ENCODE data around the gene MAP3K14. TPM values are rescaled to one million over a fixed set of nuclear protein-coding genes. Genes with fewer than 3 reads are reported as not detected.
"Not testable (repeated sequence)": the region's sequence is repeated elsewhere in the genome, so short reads cannot be mapped to it uniquely, and the experiment has no call there.

Gene MAP3K14
- total RNA-seq, 1 experiment from 2014 or later, result 58.3 TPM

GRCh38 chr17:45256114-45256966 is 60.5 kb downstream of the MAP3K14 start:
- H3K27me3 ChIP-seq (ENCODE audit: insufficient read depth, low read depth), result no peaks in the 10 kb centered on the region
- no peaks in the 10 kb centered on the region for H3K36me3 ChIP-seq (ENCODE audit: low read depth)
- no peaks in the 10 kb centered on the region for H4K20me1 ChIP-seq (ENCODE audit: insufficient read depth)
- intact Hi-C loops (cut with micrococcal nuclease; ENCODE audit: unreplicated experiment), result no loop called here
- H3K9me2 ChIP-seq (ENCODE audit: insufficient read depth), result no peaks in the 10 kb centered on the region
- no peaks in the 10 kb centered on the region for H3K9me3 ChIP-seq (ENCODE audit: insufficient read depth, low read depth)
- TF ChIP-seq EZH2 (IDR thresholded peaks at IDR 0.05; ENCODE audit: low read depth) (no peak), CTCF (conservative IDR thresholded peaks at IDR 0.05) (no peak; the same call in 1 of the 2 replicates)
- no peaks in the 10 kb centered on the region for H3K79me2 ChIP-seq (ENCODE audit: low read depth)
- ChIA-PET CTCF (interaction anchor here (1.1 kb wide), 1 partner anchor 104 kb away, joined by 5 read pairs; no protein-coding TSS in a partner anchor), POLR2A (ENCODE audit: unreplicated experiment) (interaction anchor here (0.5 to 0.6 kb wide), 2 partner anchors 61 to 107 kb away, joined by 3 to 4 read pairs; partner anchors contain the start of gene MAP3K14)
- H3K4me1 ChIP-seq (replicated peaks; ENCODE audit: insufficient read depth), result no peaks in the 10 kb centered on the region
- peak in 1 of 2 experiments; percentile 19 for DNase-seq
- no peak overlapping the region for H3K4me2 ChIP-seq
- no peak overlapping the region for H3K27ac ChIP-seq
- no peak overlapping the region for H2AFZ ChIP-seq
- no TSS peak for BruUV-seq (replicated peaks)
- H3F3A ChIP-seq (ENCODE audit: insufficient read depth, low read depth), result peaks cover 16% of the 10 kb centered on the region
- H3K4me3 ChIP-seq, result no peak overlapping the region

- TF ChIP-seq CTCF (conservative IDR thresholded peaks at IDR 0.05) (no peak), EZH2 (IDR thresholded peaks at IDR 0.05; ENCODE audit: low read depth) (no peak)
- Histone ChIP-seq H3K4me1 (replicated peaks; ENCODE audit: insufficient read depth) (no peaks in the 10 kb centered on the region), H3K9me2 (ENCODE audit: insufficient read depth) (no peaks in the 10 kb centered on the region), H2AFZ (no peak overlapping the region), H4K20me1 (ENCODE audit: insufficient read depth) (no peaks in the 10 kb centered on the region), H3K27ac (no peak overlapping the region), H3K27me3 (ENCODE audit: insufficient read depth, low read depth) (no peaks in the 10 kb centered on the region), H3K36me3 (ENCODE audit: low read depth) (no peaks in the 10 kb centered on the region), H3K9me3 (ENCODE audit: insufficient read depth, low read depth) (no peaks in the 10 kb centered on the region), H3K4me3 (no peak overlapping the region), H3K4me2 (no peak overlapping the region), H3F3A (ENCODE audit: insufficient read depth, low read depth) (peaks cover 9% of the 10 kb centered on the region), H3K79me2 (ENCODE audit: low read depth) (no peaks in the 10 kb centered on the region)
- intact Hi-C loops (cut with micrococcal nuclease; ENCODE audit: unreplicated experiment), result no loop called here
- no TSS peak for BruUV-seq (replicated peaks)
- POLR2A ChIA-PET (ENCODE audit: unreplicated experiment), result no interaction called here
- DNase-seq, result no peak
- CTCF ChIA-PET, result interaction anchor here (0.6 to 1.1 kb wide), 2 partner anchors 61 to 103 kb away, joined by 5 to 9 read pairs; no protein-coding TSS in a partner anchor
Observed at GRCh38 chr17:45255358-45255757, 61.5 kb downstream of the MAP3K14 start.

GRCh38 chr17:45253879-45254278 is 62.9 kb downstream of the MAP3K14 start:
- no peak overlapping the region for H3K4me2 ChIP-seq
- H3K4me3 ChIP-seq, result no peak overlapping the region
- no peak for TF ChIP-seq EZH2 (IDR thresholded peaks at IDR 0.05; ENCODE audit: low read depth)
- no peak for TF ChIP-seq CTCF (conservative IDR thresholded peaks at IDR 0.05)
- H3K27me3 ChIP-seq (ENCODE audit: insufficient read depth, low read depth), result no peaks in the 10 kb centered on the region
- H3K79me2 ChIP-seq (ENCODE audit: low read depth), result peaks cover 8% of the 10 kb centered on the region
- no peaks in the 10 kb centered on the region for H3K36me3 ChIP-seq (ENCODE audit: low read depth)
- H3K27ac ChIP-seq, result no peak overlapping the region
- no peak overlapping the region for H2AFZ ChIP-seq
- H3K4me1 ChIP-seq (replicated peaks; ENCODE audit: insufficient read depth), result peaks cover 4% of the 10 kb centered on the region
- ChIA-PET POLR2A (ENCODE audit: unreplicated experiment) (no interaction called here), CTCF (no interaction called here)
- no peaks in the 10 kb centered on the region for H3K9me3 ChIP-seq (ENCODE audit: insufficient read depth, low read depth)
- H3F3A ChIP-seq (ENCODE audit: insufficient read depth, low read depth), result peaks cover 6% of the 10 kb centered on the region; the same call in 1 of the 2 replicates
- no TSS peak for BruUV-seq (replicated peaks)
- no peak for DNase-seq
- H3K9me2 ChIP-seq (ENCODE audit: insufficient read depth), result no peaks in the 10 kb centered on the region
- intact Hi-C loops (cut with micrococcal nuclease; ENCODE audit: unreplicated experiment), result no loop called here
- no peaks in the 10 kb centered on the region for H4K20me1 ChIP-seq (ENCODE audit: insufficient read depth)

- DNase-seq; H3K4me2 ChIP-seq; H3K4me3 ChIP-seq; H3F3A ChIP-seq (ENCODE audit: insufficient read depth, low read depth); POLR2A ChIA-PET (ENCODE audit: unreplicated experiment); H3K4me1 ChIP-seq (replicated peaks; ENCODE audit: insufficient read depth); H3K27ac ChIP-seq; intact Hi-C loops (cut with micrococcal nuclease; ENCODE audit: unreplicated experiment); CTCF ChIA-PET; H4K20me1 ChIP-seq (ENCODE audit: insufficient read depth); H3K27me3 ChIP-seq (ENCODE audit: insufficient read depth, low read depth); H3K9me2 ChIP-seq (ENCODE audit: insufficient read depth); BruUV-seq (replicated peaks); H3K36me3 ChIP-seq (ENCODE audit: low read depth); H3K9me3 ChIP-seq (ENCODE audit: insufficient read depth, low read depth); H2AFZ ChIP-seq: not testable (repeated sequence)
- H3K79me2 ChIP-seq (ENCODE audit: low read depth), result peaks cover 14% of the 10 kb centered on the region
Observed at GRCh38 chr17:45253237-45253636, 63.6 kb downstream of the MAP3K14 start.
